GM12801 (cell line): ENCODE data around the gene RUBCN.

Source experiments
- CTCF ChIP-seq: IDR thresholded peaks from one replicate; pipeline ENCODE4 v1.5.1; 2011; ENCODE audit warnings: control low read depth; ENCODE audit not compliant: insufficient read length; ENCODE audit errors: extremely low read depth

Gene RUBCN

GRCh38 chr3:197736491-197737318 lies at the start of gene RUBCN:
Gene RUBCN (minus strand): TSS chr3:197736904. CDS start chr3:197736719, 185 bp downstream.
- no peak for TF ChIP-seq CTCF

GRCh38 chr3:197784019-197784585 lies 47.4 kb upstream of the RUBCN start:
- no peak for TF ChIP-seq CTCF

GRCh38 chr3:197782230-197782629 lies 45.5 kb upstream of the RUBCN start:
- no peak for TF ChIP-seq CTCF

GRCh38 chr3:197775317-197775716 lies 38.6 kb upstream of the RUBCN start:
- no peak for TF ChIP-seq CTCF

GRCh38 chr3:197761784-197762183 lies 25.1 kb upstream of the RUBCN start:
- no peak for TF ChIP-seq CTCF

- TF ChIP-seq CTCF: no peak
Observed at GRCh38 chr3:197758512-197758911, 21.8 kb upstream of the RUBCN start.

- no peak for TF ChIP-seq CTCF
Observed at GRCh38 chr3:197756704-197757103, 20.0 kb upstream of the RUBCN start.
